HepG2 (cell line): ENCODE data around the gene RBMS2. TPM values are rescaled to one million over a fixed set of nuclear protein-coding genes. Genes with fewer than 3 reads are reported as not detected.

Source experiments
- ATM ChIP-seq: fragments of 450-650 bp; IDR thresholded peaks from 2 replicates; pipeline ENCODE4 v1.7.1; 2017; ENCODE audit warnings: mild to moderate bottlenecking, borderline replicate concordance
- FIP1L1 ChIP-seq: fragments of 200-400 bp; formaldehyde crosslinking; IDR thresholded peaks from 2 replicates; pipeline ENCODE4 v1.6.1; 2018; ENCODE audit warnings: low read depth, mild to moderate bottlenecking, low read length, moderate library complexity, borderline replicate concordance; ENCODE audit not compliant: insufficient read depth
- FOXP1 ChIP-seq, 2 experiments: fragments of 450-650 bp in 1 of 2; IDR thresholded peaks; 2 replicates each; pipeline ENCODE4 v1.6.1; 2017 to 2018; ENCODE audit warnings: antibody characterized with exemption in 1 of 2
- HMG20A ChIP-seq: IDR thresholded peaks from 2 replicates; pipeline ENCODE4 v1.6.1; 2016; ENCODE audit warnings: borderline replicate concordance
- HOXA3 ChIP-seq: sonication (generic); formaldehyde crosslinking; IDR thresholded peaks from 2 replicates; pipeline ENCODE4 v1.5.0; 2020; ENCODE audit warnings: missing genetic modification reagents
- KAT2B ChIP-seq: fragments of 150-350 bp; IDR thresholded peaks from 2 replicates; pipeline ENCODE4 v1.6.1; 2014; ENCODE audit warnings: low read depth, low read length, borderline replicate concordance
- NFYB ChIP-seq: sonication (generic); formaldehyde crosslinking; IDR thresholded peaks from 2 replicates; pipeline ENCODE4 v1.4.0; 2020; ENCODE audit warnings: missing genetic modification reagents
- NR1H2 ChIP-seq: sonication (generic); formaldehyde crosslinking; IDR thresholded peaks from 2 replicates; pipeline ENCODE4 v1.8.1; 2022; ENCODE audit warnings: low read depth, missing genetic modification reagents, borderline replicate concordance
- ONECUT2 ChIP-seq: sonication (generic); formaldehyde crosslinking; IDR thresholded peaks from 2 replicates; pipeline ENCODE4 v1.4.0; 2020; ENCODE audit warnings: missing genetic modification reagents
- RFX1 ChIP-seq: fragments of 450-650 bp; IDR thresholded peaks from 2 replicates; pipeline ENCODE4 v1.6.1; 2017
- SKI ChIP-seq: fragments of 450-650 bp; IDR thresholded peaks from one replicate; pipeline ENCODE4 v1.6.1; 2018; ENCODE audit warnings: mild to moderate bottlenecking; ENCODE audit not compliant: partially characterized antibody
- ZNF12 ChIP-seq: sonication (generic); formaldehyde crosslinking; IDR thresholded peaks from 2 replicates; pipeline ENCODE4 v1.5.0; 2020; ENCODE audit warnings: missing genetic modification reagents
- ZNF274 ChIP-seq: sonication (generic); formaldehyde crosslinking; IDR thresholded peaks from 2 replicates; pipeline ENCODE4 v1.5.1; 2020; ENCODE audit warnings: mild to moderate bottlenecking, missing genetic modification reagents
- polyA plus RNA-seq, 8 experiments: library from polyadenylated mRNA; depleted of rRNA in 3 of 8; stranded (reverse) in 7 of 8; unstranded in 1 of 8; fragments of >200 nt; fragmentation: Illumina TruSeq in 4 of 8; extraction: Trizol in 4 of 8; gene quantifications; 2 replicates each; pipeline versions ENCODE4 v1.2.1 to v1.2.3, GENCODE V29; 2011 to 2016; ENCODE audit warnings: low read depth in 4 of 8, missing spikeins in 1 of 8, mixed read lengths in 1 of 8; ENCODE audit not compliant: insufficient read depth in 1 of 8
- total RNA-seq, 5 experiments: library from RNA; depleted of rRNA; stranded (reverse); fragments of >200 nt; fragmentation: Illumina TruSeq; extraction: Trizol; gene quantifications; 2 replicates each; pipeline ENCODE4 v1.2.3, GENCODE V29; 2016; ENCODE audit warnings: low read depth in 1 of 5
- TF ChIP-seq, protein P1 (sequence below): sonication (generic); formaldehyde crosslinking; IDR thresholded peaks from 2 replicates; pipeline ENCODE4 v1.8.1; 2023; ENCODE audit warnings: mild to moderate bottlenecking, missing genetic modification reagents, borderline replicate concordance
- TF ChIP-seq, protein P2 (sequence below): sonication (generic); formaldehyde crosslinking; IDR thresholded peaks from 2 replicates; pipeline ENCODE4 v1.5.1; 2020; ENCODE audit warnings: mild to moderate bottlenecking, missing genetic modification reagents, moderate library complexity
- TF ChIP-seq, protein P3 (sequence below): sonication (generic); formaldehyde crosslinking; IDR thresholded peaks from 2 replicates; pipeline ENCODE4 v1.5.0; 2020; ENCODE audit warnings: mild to moderate bottlenecking, missing genetic modification reagents
- TF ChIP-seq, protein P4 (sequence below): sonication (generic); formaldehyde crosslinking; IDR thresholded peaks from 2 replicates; pipeline ENCODE4 v1.9.0; 2021; ENCODE audit warnings: mild to moderate bottlenecking, missing genetic modification reagents

The RBMS2 gene
- total and polyA plus RNA-seq, 2 of the 13 experiments (the other 11 are each of a cell fraction or from before 2014, with no cell fraction given), result 0.53 to 7.4 TPM

DNA sequence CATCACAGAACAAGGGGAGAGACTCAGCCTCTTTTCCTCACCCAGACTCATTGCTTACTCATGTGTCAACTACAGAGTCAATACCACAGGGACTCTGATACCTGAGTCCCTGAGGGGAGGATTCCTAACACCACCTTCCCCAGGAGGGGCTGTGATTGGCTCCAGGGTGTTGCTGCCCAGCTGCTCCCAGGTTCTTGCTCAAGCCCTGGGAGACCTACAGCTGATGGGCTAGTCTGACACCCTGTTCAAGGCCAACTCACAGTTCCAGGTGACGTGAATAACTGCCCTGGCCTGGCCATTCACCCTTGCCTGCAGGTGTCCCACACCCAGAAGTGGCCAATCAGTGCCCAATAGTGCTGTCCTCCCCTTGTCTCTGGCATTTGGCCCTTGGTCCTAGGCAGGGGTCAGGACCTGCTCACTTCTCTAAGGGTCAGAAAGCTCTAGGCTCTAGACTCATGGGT, 44.6 kb upstream of the RBMS2 start (continued):
- TF ChIP-seq RFX1, result no peak
- TF ChIP-seq, protein P1, sequence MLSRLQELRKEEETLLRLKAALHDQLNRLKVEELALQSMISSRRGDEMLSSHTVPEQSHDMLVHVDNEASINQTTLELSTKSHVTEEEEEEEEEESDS (CRISPR knock-in tag), result no peak
- no peak for TF ChIP-seq ZNF12 (CRISPR knock-in tag)
- no peak for TF ChIP-seq NR1H2 (CRISPR knock-in tag)
- TF ChIP-seq, protein P2, sequence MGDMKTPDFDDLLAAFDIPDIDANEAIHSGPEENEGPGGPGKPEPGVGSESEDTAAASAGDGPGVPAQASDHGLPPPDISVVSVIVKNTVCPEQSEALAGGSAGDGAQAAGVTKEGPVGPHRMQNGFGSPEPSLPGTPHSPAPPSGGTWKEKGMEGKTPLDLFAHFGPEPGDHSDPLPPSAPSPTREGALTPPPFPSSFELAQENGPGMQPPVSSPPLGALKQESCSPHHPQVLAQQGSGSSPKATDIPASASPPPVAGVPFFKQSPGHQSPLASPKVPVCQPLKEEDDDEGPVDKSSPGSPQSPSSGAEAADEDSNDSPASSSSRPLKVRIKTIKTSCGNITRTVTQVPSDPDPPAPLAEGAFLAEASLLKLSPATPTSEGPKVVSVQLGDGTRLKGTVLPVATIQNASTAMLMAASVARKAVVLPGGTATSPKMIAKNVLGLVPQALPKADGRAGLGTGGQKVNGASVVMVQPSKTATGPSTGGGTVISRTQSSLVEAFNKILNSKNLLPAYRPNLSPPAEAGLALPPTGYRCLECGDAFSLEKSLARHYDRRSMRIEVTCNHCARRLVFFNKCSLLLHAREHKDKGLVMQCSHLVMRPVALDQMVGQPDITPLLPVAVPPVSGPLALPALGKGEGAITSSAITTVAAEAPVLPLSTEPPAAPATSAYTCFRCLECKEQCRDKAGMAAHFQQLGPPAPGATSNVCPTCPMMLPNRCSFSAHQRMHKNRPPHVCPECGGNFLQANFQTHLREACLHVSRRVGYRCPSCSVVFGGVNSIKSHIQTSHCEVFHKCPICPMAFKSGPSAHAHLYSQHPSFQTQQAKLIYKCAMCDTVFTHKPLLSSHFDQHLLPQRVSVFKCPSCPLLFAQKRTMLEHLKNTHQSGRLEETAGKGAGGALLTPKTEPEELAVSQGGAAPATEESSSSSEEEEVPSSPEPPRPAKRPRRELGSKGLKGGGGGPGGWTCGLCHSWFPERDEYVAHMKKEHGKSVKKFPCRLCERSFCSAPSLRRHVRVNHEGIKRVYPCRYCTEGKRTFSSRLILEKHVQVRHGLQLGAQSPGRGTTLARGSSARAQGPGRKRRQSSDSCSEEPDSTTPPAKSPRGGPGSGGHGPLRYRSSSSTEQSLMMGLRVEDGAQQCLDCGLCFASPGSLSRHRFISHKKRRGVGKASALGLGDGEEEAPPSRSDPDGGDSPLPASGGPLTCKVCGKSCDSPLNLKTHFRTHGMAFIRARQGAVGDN (CRISPR knock-in tag), result peak; percentile 50
- peak; percentile 28; the same call in 1 of the 2 replicates for TF ChIP-seq HOXA3 (CRISPR knock-in tag)
- TF ChIP-seq FIP1L1, result no peak
- no peak for TF ChIP-seq ZNF274 (CRISPR knock-in tag)
- TF ChIP-seq, protein P3, sequence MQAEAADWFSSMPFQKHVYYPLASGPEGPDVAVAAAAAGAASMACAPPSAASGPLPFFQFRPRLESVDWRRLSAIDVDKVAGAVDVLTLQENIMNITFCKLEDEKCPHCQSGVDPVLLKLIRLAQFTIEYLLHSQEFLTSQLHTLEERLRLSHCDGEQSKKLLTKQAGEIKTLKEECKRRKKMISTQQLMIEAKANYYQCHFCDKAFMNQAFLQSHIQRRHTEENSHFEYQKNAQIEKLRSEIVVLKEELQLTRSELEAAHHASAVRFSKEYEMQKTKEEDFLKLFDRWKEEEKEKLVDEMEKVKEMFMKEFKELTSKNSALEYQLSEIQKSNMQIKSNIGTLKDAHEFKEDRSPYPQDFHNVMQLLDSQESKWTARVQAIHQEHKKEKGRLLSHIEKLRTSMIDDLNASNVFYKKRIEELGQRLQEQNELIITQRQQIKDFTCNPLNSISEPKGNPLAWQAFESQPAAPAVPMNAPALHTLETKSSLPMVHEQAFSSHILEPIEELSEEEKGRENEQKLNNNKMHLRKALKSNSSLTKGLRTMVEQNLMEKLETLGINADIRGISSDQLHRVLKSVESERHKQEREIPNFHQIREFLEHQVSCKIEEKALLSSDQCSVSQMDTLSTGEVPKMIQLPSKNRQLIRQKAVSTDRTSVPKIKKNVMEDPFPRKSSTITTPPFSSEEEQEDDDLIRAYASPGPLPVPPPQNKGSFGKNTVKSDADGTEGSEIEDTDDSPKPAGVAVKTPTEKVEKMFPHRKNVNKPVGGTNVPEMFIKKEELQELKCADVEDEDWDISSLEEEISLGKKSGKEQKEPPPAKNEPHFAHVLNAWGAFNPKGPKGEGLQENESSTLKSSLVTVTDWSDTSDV (CRISPR knock-in tag), result no peak
- TF ChIP-seq, protein P4, sequence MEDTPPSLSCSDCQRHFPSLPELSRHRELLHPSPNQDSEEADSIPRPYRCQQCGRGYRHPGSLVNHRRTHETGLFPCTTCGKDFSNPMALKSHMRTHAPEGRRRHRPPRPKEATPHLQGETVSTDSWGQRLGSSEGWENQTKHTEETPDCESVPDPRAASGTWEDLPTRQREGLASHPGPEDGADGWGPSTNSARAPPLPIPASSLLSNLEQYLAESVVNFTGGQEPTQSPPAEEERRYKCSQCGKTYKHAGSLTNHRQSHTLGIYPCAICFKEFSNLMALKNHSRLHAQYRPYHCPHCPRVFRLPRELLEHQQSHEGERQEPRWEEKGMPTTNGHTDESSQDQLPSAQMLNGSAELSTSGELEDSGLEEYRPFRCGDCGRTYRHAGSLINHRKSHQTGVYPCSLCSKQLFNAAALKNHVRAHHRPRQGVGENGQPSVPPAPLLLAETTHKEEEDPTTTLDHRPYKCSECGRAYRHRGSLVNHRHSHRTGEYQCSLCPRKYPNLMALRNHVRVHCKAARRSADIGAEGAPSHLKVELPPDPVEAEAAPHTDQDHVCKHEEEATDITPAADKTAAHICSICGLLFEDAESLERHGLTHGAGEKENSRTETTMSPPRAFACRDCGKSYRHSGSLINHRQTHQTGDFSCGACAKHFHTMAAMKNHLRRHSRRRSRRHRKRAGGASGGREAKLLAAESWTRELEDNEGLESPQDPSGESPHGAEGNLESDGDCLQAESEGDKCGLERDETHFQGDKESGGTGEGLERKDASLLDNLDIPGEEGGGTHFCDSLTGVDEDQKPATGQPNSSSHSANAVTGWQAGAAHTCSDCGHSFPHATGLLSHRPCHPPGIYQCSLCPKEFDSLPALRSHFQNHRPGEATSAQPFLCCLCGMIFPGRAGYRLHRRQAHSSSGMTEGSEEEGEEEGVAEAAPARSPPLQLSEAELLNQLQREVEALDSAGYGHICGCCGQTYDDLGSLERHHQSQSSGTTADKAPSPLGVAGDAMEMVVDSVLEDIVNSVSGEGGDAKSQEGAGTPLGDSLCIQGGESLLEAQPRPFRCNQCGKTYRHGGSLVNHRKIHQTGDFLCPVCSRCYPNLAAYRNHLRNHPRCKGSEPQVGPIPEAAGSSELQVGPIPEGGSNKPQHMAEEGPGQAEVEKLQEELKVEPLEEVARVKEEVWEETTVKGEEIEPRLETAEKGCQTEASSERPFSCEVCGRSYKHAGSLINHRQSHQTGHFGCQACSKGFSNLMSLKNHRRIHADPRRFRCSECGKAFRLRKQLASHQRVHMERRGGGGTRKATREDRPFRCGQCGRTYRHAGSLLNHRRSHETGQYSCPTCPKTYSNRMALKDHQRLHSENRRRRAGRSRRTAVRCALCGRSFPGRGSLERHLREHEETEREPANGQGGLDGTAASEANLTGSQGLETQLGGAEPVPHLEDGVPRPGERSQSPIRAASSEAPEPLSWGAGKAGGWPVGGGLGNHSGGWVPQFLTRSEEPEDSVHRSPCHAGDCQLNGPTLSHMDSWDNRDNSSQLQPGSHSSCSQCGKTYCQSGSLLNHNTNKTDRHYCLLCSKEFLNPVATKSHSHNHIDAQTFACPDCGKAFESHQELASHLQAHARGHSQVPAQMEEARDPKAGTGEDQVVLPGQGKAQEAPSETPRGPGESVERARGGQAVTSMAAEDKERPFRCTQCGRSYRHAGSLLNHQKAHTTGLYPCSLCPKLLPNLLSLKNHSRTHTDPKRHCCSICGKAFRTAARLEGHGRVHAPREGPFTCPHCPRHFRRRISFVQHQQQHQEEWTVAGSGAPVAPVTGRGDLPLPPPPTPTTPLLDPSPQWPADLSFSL, result no peak
- TF ChIP-seq ONECUT2 (CRISPR knock-in tag), result no peak
- TF ChIP-seq FOXP1 (IDR thresholded peaks at IDR 0.05), result no peak
- TF ChIP-seq FOXP1 (CRISPR knock-in tag; IDR thresholded peaks at IDR 0.05), result peak; percentile 24; the same call in 1 of the 2 replicates
- TF ChIP-seq HMG20A (CRISPR knock-in tag), result no peak
- TF ChIP-seq NFYB (CRISPR knock-in tag), result peak; percentile 62
- TF ChIP-seq ATM, result no peak
- no peak for TF ChIP-seq KAT2B
- TF ChIP-seq SKI, result peak; percentile 71
